Measurements from ENCODE around the gene ASTN2.

The ASTN2 gene

GRCh38 chr9:116479967-116480366 is 934.9 kb downstream of the ASTN2 start:
- TF ChIP-seq CTCF (IDR thresholded peaks at IDR 0.05; ENCODE audit: low read depth, low read length): no peak
- Histone ChIP-seq H3K27me3 (ENCODE audit: insufficient read depth, low read depth, severe bottlenecking) (no peaks in the 10 kb centered on the region), H3K9me3 (ENCODE audit: severe bottlenecking) (no peaks in the 10 kb centered on the region), H3K4me3 (ENCODE audit: low read depth, low read length) (no peak overlapping the region), H3K27ac (no peak overlapping the region), H3K36me3 (peaks cover 12% of the 10 kb centered on the region)
- DNase-seq: no peak

GRCh38 chr9:116479056-116479544 is 935.8 kb downstream of the ASTN2 start:
- no peak for DNase-seq
- no peaks in the 10 kb centered on the region for H3K9me3 ChIP-seq (ENCODE audit: severe bottlenecking)
- H3K27ac ChIP-seq: no peak overlapping the region
- H3K27me3 ChIP-seq (ENCODE audit: insufficient read depth, low read depth, severe bottlenecking): no peaks in the 10 kb centered on the region
- no peak overlapping the region for H3K4me3 ChIP-seq (ENCODE audit: low read depth, low read length)
- no peak for TF ChIP-seq CTCF (IDR thresholded peaks at IDR 0.05; ENCODE audit: low read depth, low read length)
- peaks cover 8% of the 10 kb centered on the region; the same call in 1 of the 2 replicates for H3K36me3 ChIP-seq

- no peak for TF ChIP-seq CTCF (IDR thresholded peaks at IDR 0.05; ENCODE audit: low read depth, low read length)
- DNase-seq: no peak
- H3K36me3 ChIP-seq: peaks cover 5% of the 10 kb centered on the region; the same call in 1 of the 2 replicates
- no peak overlapping the region for H3K4me3 ChIP-seq (ENCODE audit: low read depth, low read length)
- no peaks in the 10 kb centered on the region for H3K27me3 ChIP-seq (ENCODE audit: insufficient read depth, low read depth, severe bottlenecking)
- H3K9me3 ChIP-seq (ENCODE audit: severe bottlenecking): no peaks in the 10 kb centered on the region
- no peak overlapping the region for H3K27ac ChIP-seq
These were observed 937.2 kb downstream of the ASTN2 start for GRCh38 chr9:116477584-116478141.

GRCh38 chr9:116476935-116477381 is 937.9 kb downstream of the ASTN2 start:
- no peak overlapping the region for H3K4me3 ChIP-seq (ENCODE audit: low read depth, low read length)
- no peak overlapping the region for H3K27ac ChIP-seq
- DNase-seq: peak; percentile 18
- peaks cover 5% of the 10 kb centered on the region; the same call in 1 of the 2 replicates for H3K36me3 ChIP-seq
- H3K27me3 ChIP-seq (ENCODE audit: insufficient read depth, low read depth, severe bottlenecking): no peaks in the 10 kb centered on the region
- H3K9me3 ChIP-seq (ENCODE audit: severe bottlenecking): no peaks in the 10 kb centered on the region
- no peak for TF ChIP-seq CTCF (IDR thresholded peaks at IDR 0.05; ENCODE audit: low read depth, low read length)

GRCh38 chr9:116476002-116476401 is 938.9 kb downstream of the ASTN2 start:
- Histone ChIP-seq H3K9me3 (ENCODE audit: severe bottlenecking) (no peaks in the 10 kb centered on the region), H3K27me3 (ENCODE audit: insufficient read depth, low read depth, severe bottlenecking) (no peaks in the 10 kb centered on the region), H3K36me3 (peaks cover 5% of the 10 kb centered on the region; the same call in 1 of the 2 replicates), H3K27ac (no peak overlapping the region), H3K4me3 (ENCODE audit: low read depth, low read length) (no peak overlapping the region)
- DNase-seq: peak; percentile 62
- no peak for TF ChIP-seq CTCF (IDR thresholded peaks at IDR 0.05; ENCODE audit: low read depth, low read length)

- TF ChIP-seq CTCF (IDR thresholded peaks at IDR 0.05; ENCODE audit: low read depth, low read length): no peak
- H3K36me3 ChIP-seq: peaks cover 5% of the 10 kb centered on the region; the same call in 1 of the 2 replicates
These were observed 939.7 kb downstream of the ASTN2 start for GRCh38 chr9:116475201-116475600.

More at GRCh38 chr9:116475201-116475600, 939.7 kb downstream of the ASTN2 start:
- no peaks in the 10 kb centered on the region for H3K27me3 ChIP-seq (ENCODE audit: insufficient read depth, low read depth, severe bottlenecking)
- no peak overlapping the region for H3K27ac ChIP-seq
- no peaks in the 10 kb centered on the region for H3K9me3 ChIP-seq (ENCODE audit: severe bottlenecking)
- no peak overlapping the region for H3K4me3 ChIP-seq (ENCODE audit: low read depth, low read length)
- DNase-seq: no peak
